ENCODE results near the gene LHX1.

The LHX1 gene

GRCh38 chr17:36937959-36938565, 787 bp downstream of the LHX1 start:
- DNase-seq (ENCODE audit: low read depth, low spot score), result no peak

GRCh38 chr17:36938566-36939051, 1.3 kb downstream of the LHX1 start:
- DNase-seq (ENCODE audit: low read depth, low spot score), result no peak

GRCh38 chr17:36939052-36939801, 2.0 kb downstream of the LHX1 start:
- no peak for DNase-seq (ENCODE audit: low read depth, low spot score)

- DNase-seq (ENCODE audit: low read depth, low spot score), result no peak
Measured at GRCh38 chr17:36939802-36940312, 2.6 kb downstream of the LHX1 start.

- DNase-seq (ENCODE audit: low read depth, low spot score), result no peak
Measured at GRCh38 chr17:36940313-36941264, 3.3 kb downstream of the LHX1 start.

- no peak for DNase-seq (ENCODE audit: low read depth, low spot score)
Measured at GRCh38 chr17:36941265-36942010, 4.2 kb downstream of the LHX1 start.

- DNase-seq (ENCODE audit: low read depth, low spot score), result no peak
Measured at GRCh38 chr17:36942019-36942599, 4.8 kb downstream of the LHX1 start.

- no peak for DNase-seq (ENCODE audit: low read depth, low spot score)
Measured at GRCh38 chr17:36942631-36943125, 5.4 kb downstream of the LHX1 start.

GRCh38 chr17:36943250-36944191, 6.2 kb downstream of the LHX1 start:
- no peak for DNase-seq (ENCODE audit: low read depth, low spot score)

GRCh38 chr17:36944553-36944952, 7.3 kb downstream of the LHX1 start:
- DNase-seq (ENCODE audit: low read depth, low spot score), result no peak

GRCh38 chr17:36945140-36945539, 7.9 kb downstream of the LHX1 start:
- no peak for DNase-seq (ENCODE audit: low read depth, low spot score)

- no peak for DNase-seq (ENCODE audit: low read depth, low spot score)
Measured at GRCh38 chr17:36945959-36946725, 8.9 kb downstream of the LHX1 start.

GRCh38 chr17:36946726-36947091, 9.4 kb downstream of the LHX1 start:
- no peak for DNase-seq (ENCODE audit: low read depth, low spot score)

- DNase-seq (ENCODE audit: low read depth, low spot score), result no peak
Measured at GRCh38 chr17:36947922-36948716, 10.8 kb downstream of the LHX1 start.

GRCh38 chr17:36948717-36949460, 11.6 kb downstream of the LHX1 start, which contains the start of gene AATF:
Gene AATF, plus strand, starts transcription at chr17:36948954. Its CDS starts 172 bp downstream, at chr17:36949126.
- peak; percentile 80 for DNase-seq (ENCODE audit: low read depth, low spot score)

GRCh38 chr17:36949461-36949927, 12.2 kb downstream of the LHX1 start:
- no peak for DNase-seq (ENCODE audit: low read depth, low spot score)

GRCh38 chr17:36950027-36950426, 12.8 kb downstream of the LHX1 start:
- no peak for DNase-seq (ENCODE audit: low read depth, low spot score)

All from smooth muscle cell of the brain vasculature (primary cell).